Measurements from ENCODE around the gene PIGX.
"Not testable (repeated sequence)": the region's sequence is repeated elsewhere in the genome, so short reads cannot be mapped to it uniquely, and the experiment has no call there.

PIGX gene

DNA sequence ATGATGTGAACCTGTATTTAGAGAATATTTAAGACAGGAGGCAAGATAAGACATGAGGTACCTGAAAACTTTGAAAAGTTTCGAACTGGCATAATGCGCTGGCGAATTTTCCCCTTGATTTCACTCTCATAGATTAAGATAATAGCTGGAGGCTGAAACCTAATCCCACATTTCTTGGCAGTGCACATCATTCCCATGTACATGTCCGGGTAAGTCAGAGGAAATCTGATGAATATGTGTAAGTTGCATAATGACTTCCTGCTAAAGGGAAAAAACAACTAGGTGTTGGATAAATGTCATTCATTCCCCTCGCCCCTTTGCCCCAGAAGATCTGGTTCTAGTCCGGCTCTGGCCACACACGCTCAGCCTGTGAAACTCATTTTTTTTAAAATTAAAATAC is 3.7 kb upstream of the PIGX start:
- TF ChIP-seq, protein P1, sequence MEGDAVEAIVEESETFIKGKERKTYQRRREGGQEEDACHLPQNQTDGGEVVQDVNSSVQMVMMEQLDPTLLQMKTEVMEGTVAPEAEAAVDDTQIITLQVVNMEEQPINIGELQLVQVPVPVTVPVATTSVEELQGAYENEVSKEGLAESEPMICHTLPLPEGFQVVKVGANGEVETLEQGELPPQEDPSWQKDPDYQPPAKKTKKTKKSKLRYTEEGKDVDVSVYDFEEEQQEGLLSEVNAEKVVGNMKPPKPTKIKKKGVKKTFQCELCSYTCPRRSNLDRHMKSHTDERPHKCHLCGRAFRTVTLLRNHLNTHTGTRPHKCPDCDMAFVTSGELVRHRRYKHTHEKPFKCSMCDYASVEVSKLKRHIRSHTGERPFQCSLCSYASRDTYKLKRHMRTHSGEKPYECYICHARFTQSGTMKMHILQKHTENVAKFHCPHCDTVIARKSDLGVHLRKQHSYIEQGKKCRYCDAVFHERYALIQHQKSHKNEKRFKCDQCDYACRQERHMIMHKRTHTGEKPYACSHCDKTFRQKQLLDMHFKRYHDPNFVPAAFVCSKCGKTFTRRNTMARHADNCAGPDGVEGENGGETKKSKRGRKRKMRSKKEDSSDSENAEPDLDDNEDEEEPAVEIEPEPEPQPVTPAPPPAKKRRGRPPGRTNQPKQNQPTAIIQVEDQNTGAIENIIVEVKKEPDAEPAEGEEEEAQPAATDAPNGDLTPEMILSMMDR (IDR thresholded peaks at IDR 0.05; ENCODE audit: low read depth, low read length), result no peak
- TF ChIP-seq MYC (IDR thresholded peaks at IDR 0.05; ENCODE audit: low read depth, low read length), result no peak
- TF ChIP-seq, protein P2, sequence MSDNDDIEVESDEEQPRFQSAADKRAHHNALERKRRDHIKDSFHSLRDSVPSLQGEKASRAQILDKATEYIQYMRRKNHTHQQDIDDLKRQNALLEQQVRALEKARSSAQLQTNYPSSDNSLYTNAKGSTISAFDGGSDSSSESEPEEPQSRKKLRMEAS (IDR thresholded peaks at IDR 0.05; ENCODE audit: low read depth, low read length), result no peak
- TF ChIP-seq POLR2A (IDR thresholded peaks at IDR 0.05; ENCODE audit: extremely low read depth, insufficient read length), result no peak
- no peak for DNase-seq (ENCODE audit: low read depth)
- H3K4me3 ChIP-seq (ENCODE audit: low read depth, low read length), result no peak overlapping the region

DNA sequence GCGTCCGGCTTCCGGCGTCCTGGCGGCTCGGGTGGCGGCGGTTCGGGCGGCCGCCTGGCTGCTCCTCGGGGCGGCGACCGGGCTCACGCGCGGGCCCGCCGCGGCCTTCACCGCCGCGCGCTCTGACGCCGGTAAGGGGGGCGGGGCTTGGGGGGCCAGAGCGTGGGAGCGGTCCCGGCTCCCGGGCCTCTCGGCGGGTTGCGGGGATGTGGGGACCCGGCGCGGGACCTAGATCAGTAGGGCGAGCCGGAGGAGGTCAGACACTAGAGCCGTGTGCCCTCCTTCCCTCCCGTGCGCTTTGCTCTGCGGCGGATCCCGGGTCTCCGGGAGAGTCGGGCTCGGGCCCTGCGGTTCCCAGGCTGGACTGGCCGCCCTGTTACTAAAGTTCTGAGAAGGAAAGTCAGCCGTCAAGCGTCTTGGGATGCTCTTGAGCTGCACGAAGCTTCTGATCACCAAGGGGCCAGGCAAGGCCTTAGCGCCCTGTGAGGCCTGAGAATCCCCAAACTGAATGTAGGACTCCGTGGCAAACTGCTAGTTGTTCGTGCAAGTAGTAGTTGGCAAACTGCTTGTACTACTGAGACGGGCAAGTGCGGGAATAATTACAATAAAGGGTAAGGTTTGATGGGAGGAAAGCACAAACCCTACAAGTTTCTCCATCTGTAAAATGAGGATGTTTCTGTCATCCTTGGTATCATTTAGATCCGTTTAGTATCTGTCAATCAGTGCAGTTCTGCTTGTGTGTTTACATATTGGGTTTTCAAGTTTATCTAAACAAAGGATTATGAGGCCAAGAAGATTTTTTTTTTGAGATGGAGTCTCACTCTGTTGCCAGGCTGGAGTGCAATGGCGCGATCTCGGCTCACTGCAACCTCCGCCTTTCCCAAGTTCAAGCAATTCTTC is 587 bp downstream of the PIGX start:
- no peak for TF ChIP-seq POLR2A (IDR thresholded peaks at IDR 0.05; ENCODE audit: extremely low read depth, insufficient read length)
- TF ChIP-seq, protein P1 (IDR thresholded peaks at IDR 0.05; ENCODE audit: low read depth, low read length), result no peak
- no peak for TF ChIP-seq MYC (IDR thresholded peaks at IDR 0.05; ENCODE audit: low read depth, low read length)
- TF ChIP-seq, protein P2 (IDR thresholded peaks at IDR 0.05; ENCODE audit: low read depth, low read length), result no peak
- peak overlapping the region; percentile 74 for H3K4me3 ChIP-seq (ENCODE audit: low read depth, low read length)
- DNase-seq (ENCODE audit: low read depth), result peak; percentile 58

DNA sequence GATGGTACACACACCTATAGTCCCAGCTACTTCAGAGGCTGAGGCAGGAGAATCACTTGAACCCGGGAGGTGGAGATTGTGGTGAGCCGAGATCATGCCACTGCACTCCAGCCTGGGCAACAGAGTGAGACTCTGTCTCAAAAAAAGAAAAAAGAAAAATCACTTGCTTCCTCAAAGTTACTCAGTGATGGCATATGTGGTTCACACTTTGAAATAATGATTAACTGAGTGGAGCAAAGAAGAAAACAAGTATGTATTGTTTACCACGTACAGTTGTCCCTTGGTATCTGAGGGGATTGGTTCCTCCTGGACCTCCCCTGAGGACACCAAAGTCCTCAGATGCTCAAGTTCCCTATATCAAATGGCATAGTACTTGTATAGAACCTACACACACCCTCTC is 5.0 kb downstream of the PIGX start:
- DNase-seq (ENCODE audit: low read depth); H3K4me3 ChIP-seq (ENCODE audit: low read depth, low read length): not testable (repeated sequence)

DNA sequence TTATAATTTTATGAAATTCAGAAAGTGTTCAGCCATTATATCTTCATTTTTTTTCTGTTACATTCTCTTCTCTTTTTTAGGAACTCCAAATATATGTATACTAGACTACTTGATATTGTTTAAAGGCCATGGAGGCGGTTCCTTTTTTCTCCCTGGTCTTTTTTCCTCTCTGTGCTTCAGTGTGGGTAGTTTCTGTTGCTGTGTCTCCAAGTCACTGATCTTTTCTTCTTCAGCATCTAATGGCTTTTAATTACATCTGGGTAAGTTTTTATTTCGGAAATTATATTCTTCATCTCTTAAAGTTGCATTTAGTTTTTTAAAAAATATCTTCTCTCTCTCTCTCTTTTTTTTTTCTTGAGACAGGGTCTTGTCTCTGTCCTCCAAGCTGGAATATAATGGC is 8.9 kb downstream of the PIGX start:
- H3K4me3 ChIP-seq (ENCODE audit: low read depth, low read length), result no peak overlapping the region
- TF ChIP-seq MYC (IDR thresholded peaks at IDR 0.05; ENCODE audit: low read depth, low read length), result no peak
- no peak for DNase-seq (ENCODE audit: low read depth)

DNA sequence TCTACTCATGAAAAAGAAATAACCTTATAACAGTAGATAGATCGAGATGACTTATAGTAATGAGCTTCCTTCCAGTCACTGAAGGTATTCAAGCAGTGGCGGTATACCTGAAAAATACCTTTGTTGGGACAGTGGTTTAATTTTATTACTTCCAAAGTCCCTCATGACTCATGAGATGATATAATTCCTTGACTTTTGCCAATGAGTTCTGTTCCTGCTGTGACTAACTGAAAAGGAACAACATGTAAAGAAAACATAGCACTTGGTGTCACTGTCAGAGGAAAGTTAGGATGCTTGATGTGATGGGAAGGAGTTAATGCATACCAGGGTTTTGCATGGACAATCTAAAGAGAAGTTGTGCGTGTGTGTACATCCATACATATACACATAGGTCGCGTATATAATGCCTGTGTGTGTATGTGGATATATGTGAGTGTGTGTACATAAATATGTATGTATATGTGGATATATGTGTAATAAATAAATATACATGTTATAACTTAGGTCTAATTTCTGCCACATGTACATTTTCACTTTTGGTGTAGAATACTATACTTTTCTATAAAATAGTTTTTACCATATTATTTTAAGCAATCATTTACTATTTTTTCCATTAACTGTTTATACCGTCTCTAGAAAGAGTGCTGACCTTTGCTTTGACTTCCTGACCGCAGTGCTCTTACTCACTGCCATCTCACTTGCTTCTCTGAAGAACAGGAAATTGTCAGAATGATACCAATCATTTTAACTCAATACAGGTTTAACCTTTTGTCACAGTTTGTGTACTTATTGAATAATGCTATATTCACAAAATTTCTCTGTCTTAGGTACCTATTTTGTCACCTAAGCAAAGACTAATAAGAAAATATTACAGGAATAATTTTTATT is 14.9 kb downstream of the PIGX start:
- no peak overlapping the region for H3K4me3 ChIP-seq (ENCODE audit: low read depth, low read length)
- no peak for DNase-seq (ENCODE audit: low read depth)
- TF ChIP-seq, protein P1 (IDR thresholded peaks at IDR 0.05; ENCODE audit: low read depth, low read length), result no peak
- TF ChIP-seq, protein P2 (IDR thresholded peaks at IDR 0.05; ENCODE audit: low read depth, low read length), result no peak
- TF ChIP-seq POLR2A (IDR thresholded peaks at IDR 0.05; ENCODE audit: extremely low read depth, insufficient read length) (no peak), MYC (IDR thresholded peaks at IDR 0.05; ENCODE audit: low read depth, low read length) (no peak)

DNA sequence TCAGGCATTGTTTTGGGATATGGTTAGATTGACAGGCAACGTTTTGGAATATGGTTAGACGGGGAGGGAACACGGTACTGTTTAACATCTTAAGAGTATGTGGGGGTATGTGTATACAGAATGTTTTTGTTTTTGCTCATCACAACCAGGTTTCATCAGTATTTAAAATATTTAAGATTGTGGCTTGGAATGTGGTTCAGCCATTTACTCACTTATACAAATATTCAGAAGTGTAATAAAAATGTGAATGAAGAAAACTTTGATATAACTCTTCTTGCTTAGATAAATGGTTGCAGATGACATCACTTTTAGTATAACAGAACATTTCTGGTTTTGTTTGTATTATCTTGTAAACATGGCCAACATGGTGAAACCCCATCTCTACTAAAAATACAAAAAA is 23.6 kb downstream of the PIGX start:
- TF ChIP-seq, protein P2 (IDR thresholded peaks at IDR 0.05; ENCODE audit: low read depth, low read length), result no peak
- TF ChIP-seq MYC (IDR thresholded peaks at IDR 0.05; ENCODE audit: low read depth, low read length) (no peak), POLR2A (IDR thresholded peaks at IDR 0.05; ENCODE audit: extremely low read depth, insufficient read length) (no peak)
- TF ChIP-seq, protein P1 (IDR thresholded peaks at IDR 0.05; ENCODE audit: low read depth, low read length), result no peak
- DNase-seq (ENCODE audit: low read depth), result no peak
- no peak overlapping the region for H3K4me3 ChIP-seq (ENCODE audit: low read depth, low read length)

Measured in NB4 (cell line).